Natural killer cell (primary cell): ENCODE data around the gene ITGA3. TPM values are rescaled to one million over a fixed set of nuclear protein-coding genes. Genes with fewer than 3 reads are reported as not detected.

ENCODE experiments used
- ATAC-seq, 3 donors: fragments of 150-1000 bp in 2 of 3; fragments of 200-7000 bp in 1 of 3; cut with Tn5 transposase; 1 replicate in 1 of 3; 2 replicates in 2 of 3; pipeline ENCODE4 v1.10.0; 2021; ENCODE audit warnings: mild to moderate bottlenecking in 2 of 3, moderate library complexity in 2 of 3
- DNase-seq, 2 donors: peaks; one replicate each; pipeline versions ENCODE4 v3.0.0 to v3.0.0-alpha.2; 2013 to 2021; ENCODE audit warnings: mixed read lengths in 1 of 2
- H3K27ac ChIP-seq: one replicate; pipeline ENCODE4 v1.5.1; 2013; ENCODE audit warnings: mild to moderate bottlenecking, low read length
- H3K27me3 ChIP-seq: one replicate; pipeline ENCODE4 v1.6.1; 2013; ENCODE audit warnings: low read length; ENCODE audit not compliant: control insufficient read depth, insufficient read depth
- H3K36me3 ChIP-seq: one replicate; pipeline ENCODE4 v1.6.1; 2013; ENCODE audit warnings: low read length; ENCODE audit not compliant: control insufficient read depth, insufficient read depth
- H3K4me1 ChIP-seq: one replicate; pipeline ENCODE4 v1.6.1; 2013; ENCODE audit warnings: low read length; ENCODE audit not compliant: control insufficient read depth, insufficient read depth
- H3K4me3 ChIP-seq: one replicate; pipeline ENCODE4 v1.5.1; 2013; ENCODE audit warnings: low read length
- H3K9me3 ChIP-seq: one replicate; pipeline ENCODE4 v1.6.1; 2013; ENCODE audit warnings: low read length; ENCODE audit not compliant: control insufficient read depth, insufficient read depth
- H3K27ac Mint-ChIP-seq, 2 donors: one replicate each; pipeline ENCODE4 v1.8.0; 2022; ENCODE audit warnings: mild to moderate bottlenecking in 2 of 2, mixed read lengths in 2 of 2, moderate library complexity in 1 of 2
- H3K27me3 Mint-ChIP-seq, 2 donors: one replicate each; pipeline ENCODE4 v1.8.0; 2022; ENCODE audit warnings: low read depth in 2 of 2, mixed read lengths in 2 of 2
- H3K36me3 Mint-ChIP-seq: one replicate; pipeline ENCODE4 v1.8.0; 2022; ENCODE audit warnings: mixed read lengths
- H3K4me1 Mint-ChIP-seq, 2 donors: one replicate each; pipeline ENCODE4 v1.8.0; 2022; ENCODE audit warnings: mixed read lengths in 2 of 2
- H3K4me3 Mint-ChIP-seq: one replicate; pipeline ENCODE4 v1.8.0; 2022; ENCODE audit warnings: mild to moderate bottlenecking, moderate library complexity, mixed read lengths
- H3K9me3 Mint-ChIP-seq, 2 donors: one replicate each; pipeline ENCODE4 v1.8.0; 2022; ENCODE audit warnings: mixed read lengths in 2 of 2
- WGBS: methylation state at CpG from one replicate; pipeline ENCODE4 v1.1.7; 2013; ENCODE audit warnings: missing lambda C conversion rate; ENCODE audit not compliant: insufficient coverage; 5-methylcytosine and 5-hydroxymethylcytosine counted together
- intact Hi-C: fragments of 100-400 bp; cut with micrococcal nuclease; formaldehyde crosslinking; loops from one replicate; pipeline ENCODE4 v1.14.2; 2022
- total RNA-seq, 4 donors: library from RNA; stranded (reverse); fragments of 120-200 nt in 1 of 4; gene quantifications; one replicate each; pipeline versions ENCODE4 v1.2.3 to v1.2.4, GENCODE V29; 2013 to 2022
- TF ChIP-seq, protein P1 (sequence below): fragments of 200-600 bp; IDR thresholded peaks from one replicate; pipeline ENCODE4 v1.8.0; 2022; ENCODE audit warnings: antibody characterized with exemption

The ITGA3 gene
- total RNA-seq, 3 donors from 2014 or later (not counting 1 experiment from before 2014, with no cell fraction given): 0.47 to 2.8 (median 1.4) TPM

DNA sequence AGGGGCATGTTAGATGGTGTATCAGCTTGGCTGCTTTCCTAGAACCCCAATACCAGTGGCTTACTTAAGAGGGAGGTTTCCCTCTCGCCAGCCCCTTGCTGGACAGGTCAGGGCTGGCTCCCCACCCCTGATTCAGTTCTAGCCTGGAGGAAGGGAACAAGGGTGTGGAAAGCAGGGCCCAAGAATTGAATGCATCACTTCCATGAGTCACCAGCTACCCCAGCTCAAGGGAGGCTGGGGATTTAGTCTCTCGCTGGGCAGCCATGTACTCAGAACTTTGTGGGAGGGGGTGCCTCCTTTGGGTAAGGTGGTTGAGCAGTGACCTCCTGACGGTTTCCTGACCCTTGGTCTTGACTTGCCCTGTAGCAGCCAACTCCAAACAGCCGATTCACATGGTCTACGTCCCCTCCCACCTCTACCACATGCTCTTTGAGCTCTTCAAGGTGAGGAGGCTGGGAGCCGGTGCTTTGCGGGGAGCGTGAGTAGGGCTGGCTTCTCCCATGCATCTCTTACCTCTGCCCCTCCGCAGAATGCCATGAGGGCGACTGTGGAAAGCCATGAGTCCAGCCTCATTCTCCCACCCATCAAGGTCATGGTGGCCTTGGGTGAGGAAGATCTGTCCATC lies 52.0 kb downstream of the ITGA3 start:
- no peaks in the 10 kb centered on the region for H3K36me3 Mint-ChIP-seq
- peaks cover 40% of the 10 kb centered on the region for H3K36me3 ChIP-seq

DNA sequence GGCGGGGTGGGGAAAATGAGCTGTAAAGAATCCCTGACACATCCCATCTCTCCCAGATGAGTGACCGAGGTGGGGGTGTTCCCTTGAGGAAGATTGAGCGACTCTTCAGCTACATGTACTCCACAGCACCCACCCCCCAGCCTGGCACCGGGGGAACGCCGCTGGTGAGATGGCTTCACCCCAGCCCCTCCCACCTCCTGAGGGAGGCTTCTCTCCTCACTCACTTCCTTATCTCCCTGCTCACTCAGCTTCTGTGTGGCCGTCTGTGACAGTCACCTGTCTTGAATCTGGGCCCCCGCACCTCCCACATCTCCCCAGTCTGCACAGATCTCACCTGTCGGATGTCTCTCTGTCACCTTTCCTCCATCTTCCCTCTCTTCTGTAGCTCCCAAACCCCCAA lies 52.6 kb downstream of the ITGA3 start:
- ATAC-seq (no peak), DNase-seq (no peak)
- Mint-ChIP-seq H3K27ac (peak overlapping the region in 1 of 2 donors; percentile 26), H3K9me3 (no peaks in the 10 kb centered on the region), H3K27me3 (no peaks in the 10 kb centered on the region), H3K36me3 (no peaks in the 10 kb centered on the region), H3K4me1 (peaks cover 0 to 7% of the 10 kb centered on the region in 2 donors), H3K4me3 (no peak overlapping the region)
- H3K9me3 ChIP-seq: no peaks in the 10 kb centered on the region
- H3K27ac ChIP-seq: no peak overlapping the region
- intact Hi-C loops: no loop called here
- peaks cover 38% of the 10 kb centered on the region for H3K36me3 ChIP-seq
- H3K27me3 ChIP-seq: no peaks in the 10 kb centered on the region
- TF ChIP-seq, protein P1, sequence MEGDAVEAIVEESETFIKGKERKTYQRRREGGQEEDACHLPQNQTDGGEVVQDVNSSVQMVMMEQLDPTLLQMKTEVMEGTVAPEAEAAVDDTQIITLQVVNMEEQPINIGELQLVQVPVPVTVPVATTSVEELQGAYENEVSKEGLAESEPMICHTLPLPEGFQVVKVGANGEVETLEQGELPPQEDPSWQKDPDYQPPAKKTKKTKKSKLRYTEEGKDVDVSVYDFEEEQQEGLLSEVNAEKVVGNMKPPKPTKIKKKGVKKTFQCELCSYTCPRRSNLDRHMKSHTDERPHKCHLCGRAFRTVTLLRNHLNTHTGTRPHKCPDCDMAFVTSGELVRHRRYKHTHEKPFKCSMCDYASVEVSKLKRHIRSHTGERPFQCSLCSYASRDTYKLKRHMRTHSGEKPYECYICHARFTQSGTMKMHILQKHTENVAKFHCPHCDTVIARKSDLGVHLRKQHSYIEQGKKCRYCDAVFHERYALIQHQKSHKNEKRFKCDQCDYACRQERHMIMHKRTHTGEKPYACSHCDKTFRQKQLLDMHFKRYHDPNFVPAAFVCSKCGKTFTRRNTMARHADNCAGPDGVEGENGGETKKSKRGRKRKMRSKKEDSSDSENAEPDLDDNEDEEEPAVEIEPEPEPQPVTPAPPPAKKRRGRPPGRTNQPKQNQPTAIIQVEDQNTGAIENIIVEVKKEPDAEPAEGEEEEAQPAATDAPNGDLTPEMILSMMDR: no peak
- no peak overlapping the region for H3K4me3 ChIP-seq
- WGBS: 83% methylated on average over 7 of the region's 9 CpGs
- H3K4me1 ChIP-seq: no peaks in the 10 kb centered on the region

More for the DNA sequence above, 52.0 kb downstream of the ITGA3 start:
- no peaks in the 10 kb centered on the region for H3K9me3 Mint-ChIP-seq
- H3K27ac Mint-ChIP-seq: no peak overlapping the region
- peaks cover 0 to 7% of the 10 kb centered on the region in 2 donors for H3K4me1 Mint-ChIP-seq
- no peaks in the 10 kb centered on the region for H3K27me3 Mint-ChIP-seq
- intact Hi-C loops: no loop called here
- H3K9me3 ChIP-seq: no peaks in the 10 kb centered on the region
- H3K27ac ChIP-seq: no peak overlapping the region
- no peaks in the 10 kb centered on the region for H3K4me1 ChIP-seq
- H3K4me3 ChIP-seq: no peak overlapping the region
- ATAC-seq (no peak), DNase-seq (no peak)
- no peak overlapping the region for H3K4me3 Mint-ChIP-seq
- TF ChIP-seq, protein P1: no peak
- H3K27me3 ChIP-seq: no peaks in the 10 kb centered on the region
- 94% methylated on average over 9 of the region's 10 CpGs for WGBS

- H3K27ac ChIP-seq: no peak overlapping the region
- H3K4me1 ChIP-seq: no peaks in the 10 kb centered on the region
- TF ChIP-seq, protein P1: no peak
- no peaks in the 10 kb centered on the region for H3K9me3 Mint-ChIP-seq
- ATAC-seq (no peak), DNase-seq (no peak)
- intact Hi-C loops: no loop called here
- H3K4me3 Mint-ChIP-seq: no peak overlapping the region
- H3K36me3 ChIP-seq: peaks cover 38% of the 10 kb centered on the region
- H3K9me3 ChIP-seq: no peaks in the 10 kb centered on the region
- H3K4me1 Mint-ChIP-seq: peaks cover 0 to 7% of the 10 kb centered on the region in 2 donors
- H3K27me3 ChIP-seq: no peaks in the 10 kb centered on the region
- H3K27ac Mint-ChIP-seq: peak overlapping the region in 1 of 2 donors; percentile 26
- no peaks in the 10 kb centered on the region for H3K36me3 Mint-ChIP-seq
- H3K27me3 Mint-ChIP-seq: no peaks in the 10 kb centered on the region
- WGBS: 95% methylated on average over 7 of the region's 7 CpGs
- no peak overlapping the region for H3K4me3 ChIP-seq
Observed at GRCh38 chr17:50109207-50109606, 53.3 kb downstream of the ITGA3 start.

DNA sequence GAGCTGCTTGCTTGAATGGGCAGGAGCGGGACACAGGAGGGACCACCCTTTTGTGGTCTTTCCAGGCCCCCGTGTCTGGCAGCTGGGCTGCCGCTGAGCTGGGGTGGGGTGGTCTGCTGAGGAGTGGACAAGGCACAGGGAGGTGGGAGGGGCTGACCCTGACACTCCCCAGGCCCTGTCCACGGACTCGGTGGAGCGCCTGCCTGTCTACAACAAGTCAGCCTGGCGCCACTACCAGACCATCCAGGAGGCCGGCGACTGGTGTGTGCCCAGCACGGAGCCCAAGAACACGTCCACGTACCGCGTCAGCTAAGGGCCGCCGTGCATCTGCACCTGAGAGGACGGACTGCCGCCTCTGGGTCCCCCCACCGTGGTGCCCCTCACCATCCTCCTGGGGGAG lies 53.9 kb downstream of the ITGA3 start:
- WGBS: 95% methylated on average over 19 of the region's 19 CpGs
- no peaks in the 10 kb centered on the region for H3K4me1 ChIP-seq
- no peaks in the 10 kb centered on the region for H3K9me3 ChIP-seq
- peaks cover 0 to 7% of the 10 kb centered on the region in 2 donors for H3K4me1 Mint-ChIP-seq
- ATAC-seq: no peak
- TF ChIP-seq, protein P1: no peak
- H3K36me3 ChIP-seq: peaks cover 38% of the 10 kb centered on the region
- no peaks in the 10 kb centered on the region for H3K36me3 Mint-ChIP-seq
- intact Hi-C loops: no loop called here
- H3K27ac ChIP-seq: no peak overlapping the region
- H3K27me3 Mint-ChIP-seq: peaks cover 3 to 4% of the 10 kb centered on the region in 2 donors
- no peak overlapping the region for H3K4me3 Mint-ChIP-seq
- no peaks in the 10 kb centered on the region for H3K9me3 Mint-ChIP-seq
- H3K27me3 ChIP-seq: no peaks in the 10 kb centered on the region
- DNase-seq: no peak
- no peak overlapping the region for H3K4me3 ChIP-seq
- H3K27ac Mint-ChIP-seq: no peak overlapping the region
